Endodermal cell (in vitro differentiated cells): Measurements from ENCODE around the gene RIPOR2. TPM values are rescaled to one million over a fixed set of nuclear protein-coding genes. Genes with fewer than 3 reads are reported as not detected.
A peak's percentile ranks its signal among the peaks of the same experiment; 100 is the strongest.

Source experiments
- DNase-seq: peaks from one replicate; pipeline ENCODE4 v3.0.0-alpha.2; 2017
- H3K27ac ChIP-seq: 2 replicates; pipeline ENCODE4 v1.5.1; 2013; ENCODE audit warnings: mild to moderate bottlenecking, low read depth, low read length, moderate library complexity
- H3K27me3 ChIP-seq: 2 replicates; pipeline ENCODE4 v1.6.1; 2013; ENCODE audit warnings: mild to moderate bottlenecking, low read length, moderate library complexity; ENCODE audit not compliant: insufficient read depth, control insufficient read depth, poor library complexity, severe bottlenecking
- H3K36me3 ChIP-seq: 2 replicates; pipeline ENCODE4 v1.7.0; 2013; ENCODE audit warnings: mild to moderate bottlenecking, low read length, moderate library complexity; ENCODE audit not compliant: control insufficient read depth, insufficient read depth
- H3K4me1 ChIP-seq: one replicate; pipeline ENCODE4 v1.7.0; 2013; ENCODE audit warnings: low read length; ENCODE audit not compliant: control insufficient read depth, insufficient read depth
- H3K4me3 ChIP-seq: 2 replicates; pipeline ENCODE4 v1.5.1; 2013; ENCODE audit warnings: mild to moderate bottlenecking, low read length, moderate library complexity
- H3K9ac ChIP-seq: 2 replicates; pipeline ENCODE4 v1.6.1; 2013; ENCODE audit warnings: mild to moderate bottlenecking, low read length, moderate library complexity; ENCODE audit not compliant: poor library complexity, severe bottlenecking; ENCODE audit errors: extremely low read depth
- H3K9me3 ChIP-seq: 2 replicates; pipeline ENCODE4 v1.6.1; 2013; ENCODE audit warnings: mild to moderate bottlenecking, low read length, moderate library complexity; ENCODE audit not compliant: control insufficient read depth
- H3K27ac Mint-ChIP-seq: 2 replicates; pipeline ENCODE4 v1.8.0; 2020; ENCODE audit warnings: mixed read lengths
- H3K27me3 Mint-ChIP-seq: 2 replicates; pipeline ENCODE4 v1.8.0; 2021; ENCODE audit warnings: mild to moderate bottlenecking, mixed read lengths; ENCODE audit not compliant: insufficient read depth
- H3K36me3 Mint-ChIP-seq: 2 replicates; pipeline ENCODE4 v1.8.0; 2020; ENCODE audit warnings: low read depth, mixed read lengths
- H3K4me1 Mint-ChIP-seq: 2 replicates; pipeline ENCODE4 v1.8.0; 2020; ENCODE audit warnings: mixed read lengths
- H3K4me3 Mint-ChIP-seq: 2 replicates; pipeline ENCODE4 v1.8.0; 2020; ENCODE audit warnings: mild to moderate bottlenecking, moderate library complexity, mixed read lengths
- H3K9me3 Mint-ChIP-seq: 2 replicates; pipeline ENCODE4 v1.8.0; 2020; ENCODE audit warnings: mild to moderate bottlenecking, mixed read lengths
- WGBS, 2 experiments: methylation state at CpG; one replicate each; pipeline versions ENCODE4 v1.1.5 to v1.1.7; 2013; ENCODE audit warnings: missing lambda C conversion rate in 2 of 2, mixed read lengths in 1 of 2; ENCODE audit not compliant: insufficient coverage in 1 of 2, insufficient read length in 1 of 2; 5-methylcytosine and 5-hydroxymethylcytosine counted together
- total RNA-seq, 2 donors: library from RNA; stranded (reverse); fragmentation: NEBNext Ultra II Directional in 1 of 2; extraction: Animal tissue kit (Norgen Biotek cat#: 25700) in 1 of 2; gene quantifications; 2 replicates in 1 of 2; 3 replicates in 1 of 2; pipeline ENCODE4 v1.2.1, GENCODE V29; 2021
- TF ChIP-seq, protein P1 (sequence below): fragments of 200-600 bp; sonication (generic); conservative IDR thresholded peaks from 2 replicates; pipeline ENCODE4 v1.5.0; 2021; ENCODE audit warnings: antibody characterized with exemption, mild to moderate bottlenecking

The RIPOR2 gene
- total RNA-seq, 2 donors from 2014 or later: 9.3 to 10.4 TPM

GRCh38 chr6:24874128-24874527 is 61.6 kb downstream of the RIPOR2 start:
- Histone ChIP-seq H3K9ac (no peak overlapping the region), H3K4me3 (no peak overlapping the region), H3K27me3 (no peaks in the 10 kb centered on the region), H3K27ac (no peak overlapping the region), H3K36me3 (no peaks in the 10 kb centered on the region), H3K4me1 (peaks cover 2% of the 10 kb centered on the region), H3K9me3 (peaks cover 11% of the 10 kb centered on the region)
- Mint-ChIP-seq H3K27ac (no peak overlapping the region), H3K9me3 (no peaks in the 10 kb centered on the region), H3K4me3 (no peak overlapping the region), H3K27me3 (no peaks in the 10 kb centered on the region), H3K36me3 (peaks cover 3% of the 10 kb centered on the region), H3K4me1 (peaks cover 50% of the 10 kb centered on the region)
- TF ChIP-seq, protein P1, sequence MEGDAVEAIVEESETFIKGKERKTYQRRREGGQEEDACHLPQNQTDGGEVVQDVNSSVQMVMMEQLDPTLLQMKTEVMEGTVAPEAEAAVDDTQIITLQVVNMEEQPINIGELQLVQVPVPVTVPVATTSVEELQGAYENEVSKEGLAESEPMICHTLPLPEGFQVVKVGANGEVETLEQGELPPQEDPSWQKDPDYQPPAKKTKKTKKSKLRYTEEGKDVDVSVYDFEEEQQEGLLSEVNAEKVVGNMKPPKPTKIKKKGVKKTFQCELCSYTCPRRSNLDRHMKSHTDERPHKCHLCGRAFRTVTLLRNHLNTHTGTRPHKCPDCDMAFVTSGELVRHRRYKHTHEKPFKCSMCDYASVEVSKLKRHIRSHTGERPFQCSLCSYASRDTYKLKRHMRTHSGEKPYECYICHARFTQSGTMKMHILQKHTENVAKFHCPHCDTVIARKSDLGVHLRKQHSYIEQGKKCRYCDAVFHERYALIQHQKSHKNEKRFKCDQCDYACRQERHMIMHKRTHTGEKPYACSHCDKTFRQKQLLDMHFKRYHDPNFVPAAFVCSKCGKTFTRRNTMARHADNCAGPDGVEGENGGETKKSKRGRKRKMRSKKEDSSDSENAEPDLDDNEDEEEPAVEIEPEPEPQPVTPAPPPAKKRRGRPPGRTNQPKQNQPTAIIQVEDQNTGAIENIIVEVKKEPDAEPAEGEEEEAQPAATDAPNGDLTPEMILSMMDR: no peak
- WGBS, 2 experiments: 95 to 100% methylated on average over 1 of the region's 1 CpG
- no peak for DNase-seq

- DNase-seq: no peak
- H3K9ac ChIP-seq: no peak overlapping the region
- H3K4me3 ChIP-seq: no peak overlapping the region
- WGBS, 2 experiments: 76% methylated on average over 4 of the region's 4 CpGs
- Mint-ChIP-seq H3K36me3 (peaks cover 3% of the 10 kb centered on the region), H3K4me1 (peaks cover 38% of the 10 kb centered on the region), H3K4me3 (no peak overlapping the region), H3K27me3 (no peaks in the 10 kb centered on the region), H3K9me3 (no peaks in the 10 kb centered on the region), H3K27ac (no peak overlapping the region)
- TF ChIP-seq, protein P1: no peak
- no peaks in the 10 kb centered on the region for H3K27me3 ChIP-seq
- peaks cover 7% of the 10 kb centered on the region for H3K9me3 ChIP-seq
- peaks cover 2% of the 10 kb centered on the region for H3K4me1 ChIP-seq
- peak overlapping the region; percentile 4 for H3K27ac ChIP-seq
- H3K36me3 ChIP-seq: no peaks in the 10 kb centered on the region
These were observed 63.0 kb downstream of the RIPOR2 start for GRCh38 chr6:24872779-24873178.

DNA sequence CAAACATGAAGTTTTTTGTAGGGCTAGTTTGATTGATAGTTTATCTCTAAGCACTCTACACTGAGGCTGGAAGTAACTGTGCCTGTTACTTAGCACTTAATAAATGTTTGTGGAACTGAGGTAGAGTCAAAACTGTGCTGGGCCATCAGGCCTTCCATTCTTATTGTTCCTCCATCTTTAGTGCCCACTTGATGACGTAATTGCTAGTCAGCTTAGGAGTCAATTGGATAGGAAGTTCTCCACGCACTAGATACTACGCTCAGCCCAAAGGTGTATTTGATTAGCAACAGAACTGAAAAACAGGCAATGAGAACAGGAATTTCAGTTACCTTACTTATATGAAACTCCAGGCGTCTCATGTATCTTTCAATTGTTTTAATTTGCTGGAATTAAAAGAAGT is 67.0 kb downstream of the RIPOR2 start:
- Mint-ChIP-seq H3K4me1 (peaks cover 18% of the 10 kb centered on the region), H3K9me3 (no peaks in the 10 kb centered on the region), H3K27ac (no peak overlapping the region), H3K27me3 (no peaks in the 10 kb centered on the region), H3K4me3 (no peak overlapping the region), H3K36me3 (peaks cover 3% of the 10 kb centered on the region)
- DNase-seq: no peak
- Histone ChIP-seq H3K9me3 (no peaks in the 10 kb centered on the region), H3K27me3 (no peaks in the 10 kb centered on the region), H3K4me3 (no peak overlapping the region), H3K27ac (no peak overlapping the region), H3K9ac (no peak overlapping the region), H3K36me3 (no peaks in the 10 kb centered on the region), H3K4me1 (peaks cover 2% of the 10 kb centered on the region)
- TF ChIP-seq, protein P1: no peak
- 96 to 100% methylated on average over 2 to 4 of the region's 4 CpGs for WGBS, 2 experiments
